ENCODE data around the gene ATP13A5. TPM values are rescaled to one million over a fixed set of nuclear protein-coding genes. Genes with fewer than 3 reads are reported as not detected.

ATP13A5 gene
- polyA plus RNA-seq, 1 experiment = not detected

GRCh38 chr3:193343726-193344222 is 34.8 kb downstream of the ATP13A5 start:
- ChIA-PET POLR2A (no interaction called here), CTCF (no interaction called here)
- no peak for DNase-seq (ENCODE audit: low read depth, low spot score)

DNA sequence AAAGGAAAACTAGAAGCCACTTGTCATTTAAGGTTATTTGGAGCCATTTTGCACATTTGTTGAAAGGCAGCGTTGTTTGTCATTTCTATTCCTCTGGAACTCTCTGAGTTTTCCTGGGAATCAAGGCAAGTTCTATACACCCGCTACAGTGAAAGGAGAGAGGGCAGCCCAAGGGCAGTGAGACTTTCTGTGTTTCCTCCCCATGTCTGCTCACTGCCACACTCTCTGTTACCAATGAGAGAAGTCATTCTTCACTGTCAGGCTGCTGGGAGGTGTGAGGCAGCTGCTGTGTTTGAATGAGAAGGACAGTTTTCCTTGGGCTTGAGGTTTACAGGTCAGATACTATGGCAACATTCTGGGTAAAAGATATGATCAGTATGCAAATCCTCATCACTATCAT is 36.0 kb downstream of the ATP13A5 start:
- H3K4me3 ChIP-seq (ENCODE audit: low read depth, low read length) = no peak overlapping the region
- DNase-seq (ENCODE audit: low read depth, low spot score) = no peak
- ChIA-PET POLR2A (no interaction called here), CTCF (no interaction called here)
- H3K9me3 ChIP-seq (ENCODE audit: control insufficient read depth, insufficient read depth, low read length) = no peaks in the 10 kb centered on the region
- no peak overlapping the region for H3K27ac ChIP-seq (ENCODE audit: low read depth, low read length)
- no peaks in the 10 kb centered on the region for H3K27me3 ChIP-seq (ENCODE audit: control insufficient read depth, insufficient read depth, low read length)
- TF ChIP-seq, protein P1, sequence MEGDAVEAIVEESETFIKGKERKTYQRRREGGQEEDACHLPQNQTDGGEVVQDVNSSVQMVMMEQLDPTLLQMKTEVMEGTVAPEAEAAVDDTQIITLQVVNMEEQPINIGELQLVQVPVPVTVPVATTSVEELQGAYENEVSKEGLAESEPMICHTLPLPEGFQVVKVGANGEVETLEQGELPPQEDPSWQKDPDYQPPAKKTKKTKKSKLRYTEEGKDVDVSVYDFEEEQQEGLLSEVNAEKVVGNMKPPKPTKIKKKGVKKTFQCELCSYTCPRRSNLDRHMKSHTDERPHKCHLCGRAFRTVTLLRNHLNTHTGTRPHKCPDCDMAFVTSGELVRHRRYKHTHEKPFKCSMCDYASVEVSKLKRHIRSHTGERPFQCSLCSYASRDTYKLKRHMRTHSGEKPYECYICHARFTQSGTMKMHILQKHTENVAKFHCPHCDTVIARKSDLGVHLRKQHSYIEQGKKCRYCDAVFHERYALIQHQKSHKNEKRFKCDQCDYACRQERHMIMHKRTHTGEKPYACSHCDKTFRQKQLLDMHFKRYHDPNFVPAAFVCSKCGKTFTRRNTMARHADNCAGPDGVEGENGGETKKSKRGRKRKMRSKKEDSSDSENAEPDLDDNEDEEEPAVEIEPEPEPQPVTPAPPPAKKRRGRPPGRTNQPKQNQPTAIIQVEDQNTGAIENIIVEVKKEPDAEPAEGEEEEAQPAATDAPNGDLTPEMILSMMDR (IDR thresholded peaks at IDR 0.05; ENCODE audit: low read depth, low read length) = no peak

More at GRCh38 chr3:193343726-193344222, 34.8 kb downstream of the ATP13A5 start:
- Histone ChIP-seq H3K27me3 (ENCODE audit: control insufficient read depth, insufficient read depth, low read length) (no peaks in the 10 kb centered on the region), H3K9me3 (ENCODE audit: control insufficient read depth, insufficient read depth, low read length) (no peaks in the 10 kb centered on the region), H3K27ac (ENCODE audit: low read depth, low read length) (no peak overlapping the region), H3K4me3 (ENCODE audit: low read depth, low read length) (no peak overlapping the region)
- TF ChIP-seq, protein P1 (IDR thresholded peaks at IDR 0.05; ENCODE audit: low read depth, low read length) = no peak

DNA sequence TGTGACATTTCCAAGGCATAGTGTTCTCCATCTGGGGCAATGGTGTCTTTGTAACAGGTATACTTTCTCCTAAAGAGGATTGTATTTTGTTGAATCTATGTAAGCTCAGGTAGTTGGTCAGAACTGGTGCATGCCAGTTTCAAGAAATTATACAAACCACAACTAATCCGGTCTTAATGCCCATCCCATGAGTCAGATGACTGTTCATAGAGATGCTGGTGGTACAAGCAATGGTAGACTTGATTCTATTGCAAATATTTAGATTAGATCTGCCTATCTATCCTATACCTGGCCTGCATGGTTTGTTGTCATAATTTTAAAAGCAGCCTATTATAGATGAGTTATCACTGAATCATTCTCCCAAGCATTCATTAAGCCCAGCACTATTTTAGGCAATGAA is 43.5 kb downstream of the ATP13A5 start:
- TF ChIP-seq, protein P1 (IDR thresholded peaks at IDR 0.05; ENCODE audit: low read depth, low read length) = no peak
- no peak overlapping the region for H3K27ac ChIP-seq (ENCODE audit: low read depth, low read length)
- H3K27me3 ChIP-seq (ENCODE audit: control insufficient read depth, insufficient read depth, low read length) = no peaks in the 10 kb centered on the region
- DNase-seq (ENCODE audit: low read depth, low spot score) = no peak
- H3K4me3 ChIP-seq (ENCODE audit: low read depth, low read length) = no peak overlapping the region
- ChIA-PET POLR2A (no interaction called here), CTCF (interaction anchor here (0.5 kb wide), 1 partner anchor 277 kb away, joined by 3 read pairs; no protein-coding TSS in a partner anchor)
- H3K9me3 ChIP-seq (ENCODE audit: control insufficient read depth, insufficient read depth, low read length) = no peaks in the 10 kb centered on the region

DNA sequence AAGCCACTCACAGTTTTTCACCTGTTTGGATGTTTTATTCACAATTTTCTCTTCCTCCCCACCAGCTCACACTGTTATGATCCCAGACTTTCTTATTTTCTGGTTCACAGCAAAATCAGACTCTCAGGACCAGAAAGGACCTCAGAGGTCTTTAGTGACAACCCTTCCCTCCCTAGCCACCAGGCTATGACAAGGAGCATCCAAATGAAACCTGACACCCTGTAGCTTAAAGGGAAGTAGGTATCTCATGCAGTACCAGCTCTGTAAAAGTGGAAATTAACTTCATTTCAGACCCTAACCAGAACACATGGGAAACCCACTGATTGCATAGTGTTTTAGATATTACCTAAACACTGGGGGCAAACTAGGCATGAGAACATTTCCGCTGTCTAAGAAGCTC is 45.3 kb downstream of the ATP13A5 start:
- Histone ChIP-seq H3K27ac (ENCODE audit: low read depth, low read length) (no peak overlapping the region), H3K9me3 (ENCODE audit: control insufficient read depth, insufficient read depth, low read length) (no peaks in the 10 kb centered on the region), H3K4me3 (ENCODE audit: low read depth, low read length) (no peak overlapping the region), H3K27me3 (ENCODE audit: control insufficient read depth, insufficient read depth, low read length) (no peaks in the 10 kb centered on the region)
- DNase-seq (ENCODE audit: low read depth, low spot score) = no peak
- ChIA-PET POLR2A (no interaction called here), CTCF (no interaction called here)
- TF ChIP-seq, protein P1 (IDR thresholded peaks at IDR 0.05; ENCODE audit: low read depth, low read length) = no peak

GRCh38 chr3:193330555-193331204 is 47.9 kb downstream of the ATP13A5 start:
- ChIA-PET CTCF (no interaction called here), POLR2A (no interaction called here)
- H3K9me3 ChIP-seq (ENCODE audit: control insufficient read depth, insufficient read depth, low read length) = no peaks in the 10 kb centered on the region
- no peak overlapping the region for H3K27ac ChIP-seq (ENCODE audit: low read depth, low read length)
- H3K27me3 ChIP-seq (ENCODE audit: control insufficient read depth, insufficient read depth, low read length) = no peaks in the 10 kb centered on the region
- TF ChIP-seq, protein P1 (IDR thresholded peaks at IDR 0.05; ENCODE audit: low read depth, low read length) = no peak
- DNase-seq (ENCODE audit: low read depth, low spot score) = no peak
- no peak overlapping the region for H3K4me3 ChIP-seq (ENCODE audit: low read depth, low read length)

Data from AG04450 (cell line).